Keratinocyte (primary cell): ENCODE data around the gene ING5.

ENCODE experiments used
- EZH2 ChIP-seq: IDR thresholded peaks from one replicate; pipeline ENCODE4 v1.6.1; 2012; ENCODE audit warnings: inconsistent platforms, mild to moderate bottlenecking, low read length, moderate library complexity
- TF ChIP-seq, protein P1 (sequence below), 3 experiments: IDR thresholded peaks in 1 of 3; conservative IDR thresholded peaks in 1 of 3; optimal IDR thresholded peaks in 1 of 3; 2 replicates in 2 of 3; 3 replicates in 1 of 3; pipeline versions ENCODE3 to v1.5.1; 2011; ENCODE audit warnings: low read length in 3 of 3, mild to moderate bottlenecking in 3 of 3, moderate library complexity in 2 of 3, control low read depth in 1 of 3, inconsistent platforms in 1 of 3; ENCODE audit not compliant: insufficient read depth in 2 of 3; ENCODE audit errors: extremely low read depth in 1 of 3

DNA sequence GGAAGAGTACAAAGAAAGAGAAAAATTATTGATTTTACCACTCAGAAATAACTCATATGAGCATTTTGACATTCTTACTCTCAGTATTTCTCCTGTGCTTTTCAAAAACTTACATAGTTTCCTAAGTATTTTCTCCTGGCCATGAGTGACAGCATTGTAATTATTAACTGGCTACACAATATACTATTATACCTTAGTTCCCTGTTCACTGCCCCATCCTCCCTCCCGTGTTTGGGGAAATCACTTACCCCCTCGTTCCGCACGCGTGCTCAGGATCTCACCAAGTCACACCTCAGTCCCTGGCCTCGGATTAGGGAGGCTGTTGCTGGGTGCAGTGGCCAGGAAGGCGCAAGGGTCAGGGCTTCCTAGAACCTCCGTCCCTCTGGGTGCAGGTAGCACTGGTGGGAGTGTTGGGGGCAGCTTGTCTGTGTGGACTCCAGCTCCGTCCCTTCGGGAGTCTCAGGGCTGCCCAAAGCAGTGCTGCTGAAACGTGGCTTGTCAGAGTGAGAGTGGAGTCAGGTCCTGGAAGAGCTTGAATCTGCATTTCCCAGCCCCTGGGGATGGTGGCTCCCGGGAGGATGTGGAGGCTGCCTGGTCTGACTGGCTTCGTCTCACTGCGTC lies 41.1 kb upstream of the ING5 start:
- TF ChIP-seq, protein P1, sequence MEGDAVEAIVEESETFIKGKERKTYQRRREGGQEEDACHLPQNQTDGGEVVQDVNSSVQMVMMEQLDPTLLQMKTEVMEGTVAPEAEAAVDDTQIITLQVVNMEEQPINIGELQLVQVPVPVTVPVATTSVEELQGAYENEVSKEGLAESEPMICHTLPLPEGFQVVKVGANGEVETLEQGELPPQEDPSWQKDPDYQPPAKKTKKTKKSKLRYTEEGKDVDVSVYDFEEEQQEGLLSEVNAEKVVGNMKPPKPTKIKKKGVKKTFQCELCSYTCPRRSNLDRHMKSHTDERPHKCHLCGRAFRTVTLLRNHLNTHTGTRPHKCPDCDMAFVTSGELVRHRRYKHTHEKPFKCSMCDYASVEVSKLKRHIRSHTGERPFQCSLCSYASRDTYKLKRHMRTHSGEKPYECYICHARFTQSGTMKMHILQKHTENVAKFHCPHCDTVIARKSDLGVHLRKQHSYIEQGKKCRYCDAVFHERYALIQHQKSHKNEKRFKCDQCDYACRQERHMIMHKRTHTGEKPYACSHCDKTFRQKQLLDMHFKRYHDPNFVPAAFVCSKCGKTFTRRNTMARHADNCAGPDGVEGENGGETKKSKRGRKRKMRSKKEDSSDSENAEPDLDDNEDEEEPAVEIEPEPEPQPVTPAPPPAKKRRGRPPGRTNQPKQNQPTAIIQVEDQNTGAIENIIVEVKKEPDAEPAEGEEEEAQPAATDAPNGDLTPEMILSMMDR (optimal IDR thresholded peaks at IDR 0.05 in 1 of 3, IDR thresholded peaks at IDR 0.05 in 1 of 3, conservative IDR thresholded peaks at IDR 0.05 in 1 of 3; ENCODE audit: extremely low read depth in 1 of 3, insufficient read depth in 2 of 3, low read length in 3 of 3), result no peak
- no peak for TF ChIP-seq EZH2
